HG03159 (cell line): ENCODE data around the gene MON1B.
"Not testable (repeated sequence)": the region's sequence is repeated elsewhere in the genome, so short reads cannot be mapped to it uniquely, and the experiment has no call there.

Experiments
- ATAC-seq: cut with Tn5 transposase; IDR thresholded peaks from one replicate; pipeline ENCODE4 v1.9.1; 2021; ENCODE audit warnings: mild to moderate bottlenecking, moderate library complexity; ENCODE audit not compliant: unreplicated experiment

The MON1B gene

DNA sequence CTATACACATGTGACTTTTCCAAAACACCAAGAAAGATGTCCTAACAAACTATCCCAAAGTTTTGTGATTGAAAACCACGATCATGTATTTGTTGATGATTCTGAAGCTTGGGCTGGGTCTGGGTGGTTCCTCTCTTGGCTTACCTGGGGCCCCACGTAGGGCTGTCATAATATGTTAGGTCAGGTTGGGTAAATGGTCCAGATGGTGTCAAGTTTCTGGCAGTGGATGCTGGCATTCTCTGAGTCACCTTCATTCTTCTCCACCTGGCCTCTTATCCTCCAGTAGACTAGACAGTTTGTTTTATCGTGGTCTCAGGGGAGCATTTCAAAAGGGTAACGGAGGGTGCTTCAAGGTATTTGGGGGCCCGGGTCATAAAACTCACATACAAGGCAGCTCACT is 47.6 kb downstream of the MON1B start:
- no peak for ATAC-seq

DNA sequence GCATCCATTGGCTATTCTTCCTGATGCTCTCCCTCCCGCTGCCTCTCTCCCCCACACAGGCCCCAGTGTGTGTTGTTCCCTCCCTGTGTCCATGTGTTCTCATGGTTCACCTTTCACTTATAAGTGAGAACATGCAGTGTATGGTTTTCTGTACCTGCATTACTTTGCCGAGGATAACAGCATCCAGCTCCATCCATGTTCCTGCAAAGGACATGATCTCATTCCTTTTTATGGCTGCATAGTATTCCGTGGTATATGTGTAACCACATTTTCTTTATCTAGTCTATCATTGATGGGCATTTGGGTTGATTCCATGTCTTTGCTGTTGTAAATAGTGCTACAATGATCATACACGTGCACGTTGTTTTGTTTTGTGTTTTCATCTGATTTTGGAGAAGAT is 51.5 kb downstream of the MON1B start:
- ATAC-seq, result not testable (repeated sequence)

- ATAC-seq, result no peak
These were observed 55.2 kb downstream of the MON1B start for GRCh38 chr16:77246150-77246549.

- no peak for ATAC-seq
These were observed 59.4 kb downstream of the MON1B start for GRCh38 chr16:77250400-77250799.
